Measurements from ENCODE around the gene LUZP4.
"Not testable (repeated sequence)": the region's sequence is repeated elsewhere in the genome, so short reads cannot be mapped to it uniquely, and the experiment has no call there.

LUZP4 gene

GRCh38 chrX:115289465-115289864 is at the start of gene LUZP4:
TSS of gene LUZP4 (plus strand) at chrX:115289715. CDS start at chrX:115289760, 45 bp downstream.
- DNase-seq, result no peak

GRCh38 chrX:115251458-115252233 is 37.9 kb upstream of the LUZP4 start:
- no peak for DNase-seq

GRCh38 chrX:115255003-115255402 is 34.5 kb upstream of the LUZP4 start:
- no peak for DNase-seq

- no peak for DNase-seq
These were observed 31.8 kb upstream of the LUZP4 start for GRCh38 chrX:115257711-115258110.

- DNase-seq, result no peak
These were observed 30.2 kb upstream of the LUZP4 start for GRCh38 chrX:115259238-115259875.

- no peak for DNase-seq
These were observed 29.2 kb upstream of the LUZP4 start for GRCh38 chrX:115260330-115260729.

- no peak for DNase-seq
These were observed 28.4 kb upstream of the LUZP4 start for GRCh38 chrX:115261148-115261547.

GRCh38 chrX:115264009-115264408 is 25.5 kb upstream of the LUZP4 start:
- DNase-seq, result no peak

GRCh38 chrX:115266300-115266699 is 23.2 kb upstream of the LUZP4 start:
- DNase-seq, result no peak

- DNase-seq, result no peak
These were observed 21.1 kb upstream of the LUZP4 start for GRCh38 chrX:115268421-115268820.

- no peak for DNase-seq
These were observed 20.3 kb upstream of the LUZP4 start for GRCh38 chrX:115269051-115269683.

- DNase-seq, result no peak
These were observed 4.6 kb upstream of the LUZP4 start for GRCh38 chrX:115284877-115285276.

GRCh38 chrX:115297189-115297588 is 7.7 kb downstream of the LUZP4 start:
- no peak for DNase-seq

- DNase-seq, result no peak
These were observed 21.6 kb downstream of the LUZP4 start for GRCh38 chrX:115311139-115311538.

GRCh38 chrX:115311601-115312001 is 22.1 kb downstream of the LUZP4 start:
- DNase-seq, result no peak

GRCh38 chrX:115318139-115318538 is 28.6 kb downstream of the LUZP4 start:
- DNase-seq, result no peak

GRCh38 chrX:115322375-115322774 is 32.9 kb downstream of the LUZP4 start:
- no peak for DNase-seq

- DNase-seq, result no peak
These were observed 34.7 kb downstream of the LUZP4 start for GRCh38 chrX:115324194-115324593.

GRCh38 chrX:115329282-115329681 is 39.8 kb downstream of the LUZP4 start:
- DNase-seq, result not testable (repeated sequence)

- DNase-seq, result peak; percentile 57
These were observed 41.1 kb downstream of the LUZP4 start for GRCh38 chrX:115330498-115331168.

- no peak for DNase-seq
These were observed 43.3 kb downstream of the LUZP4 start for GRCh38 chrX:115332832-115333231.

GRCh38 chrX:115333446-115333845 is 43.9 kb downstream of the LUZP4 start:
- DNase-seq, result no peak

GRCh38 chrX:115337491-115338144 is 48.1 kb downstream of the LUZP4 start:
- peak; percentile 60 for DNase-seq

All from right forelimb (tissue), 1 donor.